ENCODE measurements around the gene FGB. TPM values are rescaled to one million over a fixed set of nuclear protein-coding genes. Genes with fewer than 3 reads are reported as not detected.

The FGB gene
- total RNA-seq = 2.1 to 2.4 TPM in 2 of 3 replicates, not detected in the other
- long read RNA-seq, partial matches to known transcripts = 0 of 1 reads
- long read RNA-seq, other reads (novel, unspliced or antisense) = 0 of 1 reads

DNA sequence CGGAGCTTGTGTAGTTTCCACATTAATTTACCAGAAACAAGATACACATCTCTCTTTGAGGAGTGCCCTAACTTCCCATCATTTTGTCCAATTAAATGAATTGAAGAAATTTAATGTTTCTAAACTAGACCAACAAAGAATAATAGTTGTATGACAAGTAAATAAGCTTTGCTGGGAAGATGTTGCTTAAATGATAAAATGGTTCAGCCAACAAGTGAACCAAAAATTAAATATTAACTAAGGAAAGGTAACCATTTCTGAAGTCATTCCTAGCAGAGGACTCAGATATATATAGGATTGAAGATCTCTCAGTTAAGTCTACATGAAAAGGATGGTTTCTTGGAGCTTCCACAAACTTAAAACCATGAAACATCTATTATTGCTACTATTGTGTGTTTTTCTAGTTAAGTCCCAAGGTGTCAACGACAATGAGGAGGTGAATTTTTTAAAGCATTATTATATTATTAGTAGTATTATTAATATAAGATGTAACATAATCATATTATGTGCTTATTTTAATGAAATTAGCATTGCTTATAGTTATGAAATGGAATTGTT is at the start of gene FGB:
Gene FGB (plus strand): TSS at position 315 of the 558 bp plus-strand sequence. CDS start 8 bp downstream, at position 323.
- Mint-ChIP-seq H3K4me1 (ENCODE audit: low read depth) (peaks cover 3% of the 10 kb centered on the region), H3K9me3 (ENCODE audit: low read depth) (no peaks in the 10 kb centered on the region), H3K4me3 (ENCODE audit: unreplicated experiment) (no peak within 1 kb of the TSS), H3K27me3 (ENCODE audit: low read depth) (peaks cover 20% of the 10 kb centered on the region), H3K36me3 (ENCODE audit: low read depth) (no peaks in the 10 kb centered on the region), H3K27ac (ENCODE audit: unreplicated experiment) (no peak within 1 kb of the TSS)
- DNase-seq (ENCODE audit: low spot score) = no peak
- TF ChIP-seq, protein P1, sequence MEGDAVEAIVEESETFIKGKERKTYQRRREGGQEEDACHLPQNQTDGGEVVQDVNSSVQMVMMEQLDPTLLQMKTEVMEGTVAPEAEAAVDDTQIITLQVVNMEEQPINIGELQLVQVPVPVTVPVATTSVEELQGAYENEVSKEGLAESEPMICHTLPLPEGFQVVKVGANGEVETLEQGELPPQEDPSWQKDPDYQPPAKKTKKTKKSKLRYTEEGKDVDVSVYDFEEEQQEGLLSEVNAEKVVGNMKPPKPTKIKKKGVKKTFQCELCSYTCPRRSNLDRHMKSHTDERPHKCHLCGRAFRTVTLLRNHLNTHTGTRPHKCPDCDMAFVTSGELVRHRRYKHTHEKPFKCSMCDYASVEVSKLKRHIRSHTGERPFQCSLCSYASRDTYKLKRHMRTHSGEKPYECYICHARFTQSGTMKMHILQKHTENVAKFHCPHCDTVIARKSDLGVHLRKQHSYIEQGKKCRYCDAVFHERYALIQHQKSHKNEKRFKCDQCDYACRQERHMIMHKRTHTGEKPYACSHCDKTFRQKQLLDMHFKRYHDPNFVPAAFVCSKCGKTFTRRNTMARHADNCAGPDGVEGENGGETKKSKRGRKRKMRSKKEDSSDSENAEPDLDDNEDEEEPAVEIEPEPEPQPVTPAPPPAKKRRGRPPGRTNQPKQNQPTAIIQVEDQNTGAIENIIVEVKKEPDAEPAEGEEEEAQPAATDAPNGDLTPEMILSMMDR (IDR thresholded peaks at IDR 0.05) = no peak

DNA sequence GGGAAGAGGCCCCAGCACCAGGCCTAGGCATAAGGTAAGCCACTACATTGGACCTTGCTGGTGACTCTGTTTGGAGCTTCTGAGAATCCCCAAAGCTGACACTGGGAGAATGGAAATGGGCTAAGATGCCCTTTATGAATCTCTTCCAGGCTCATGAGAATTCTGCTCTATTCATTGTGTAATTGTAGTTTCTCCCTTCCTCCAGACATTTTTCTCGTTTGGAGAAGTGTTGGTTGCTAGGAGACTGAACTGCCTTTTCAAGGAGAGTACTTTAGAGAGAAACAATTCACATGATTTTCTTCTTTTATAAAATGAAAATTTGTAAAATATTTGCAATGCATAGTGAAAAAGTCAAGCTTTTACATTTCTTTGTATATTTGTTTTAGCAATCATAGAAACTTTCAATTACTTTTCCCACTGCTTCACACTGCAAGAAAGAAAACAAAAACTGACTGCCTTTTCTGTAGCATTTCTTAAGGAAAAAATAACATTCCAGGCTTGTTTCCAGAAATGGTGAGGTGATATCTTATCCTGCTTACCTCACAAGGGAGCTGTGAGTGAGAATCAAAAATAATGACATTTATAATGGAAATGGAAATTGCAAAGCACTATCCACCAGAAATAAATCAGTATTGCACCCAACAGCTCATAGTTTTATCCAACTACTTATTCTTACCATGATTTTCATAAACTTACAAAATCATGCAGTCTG is 46.3 kb upstream of the FGB start:
- Mint-ChIP-seq H3K4me1 (ENCODE audit: low read depth) (peaks cover 4% of the 10 kb centered on the region), H3K27ac (ENCODE audit: unreplicated experiment) (no peak overlapping the region), H3K36me3 (ENCODE audit: low read depth) (no peaks in the 10 kb centered on the region), H3K9me3 (ENCODE audit: low read depth) (no peaks in the 10 kb centered on the region), H3K27me3 (ENCODE audit: low read depth) (peaks cover 52% of the 10 kb centered on the region), H3K4me3 (ENCODE audit: unreplicated experiment) (no peak overlapping the region)
- TF ChIP-seq, protein P1 (IDR thresholded peaks at IDR 0.05) = no peak
- DNase-seq (ENCODE audit: low spot score) = no peak

DNA sequence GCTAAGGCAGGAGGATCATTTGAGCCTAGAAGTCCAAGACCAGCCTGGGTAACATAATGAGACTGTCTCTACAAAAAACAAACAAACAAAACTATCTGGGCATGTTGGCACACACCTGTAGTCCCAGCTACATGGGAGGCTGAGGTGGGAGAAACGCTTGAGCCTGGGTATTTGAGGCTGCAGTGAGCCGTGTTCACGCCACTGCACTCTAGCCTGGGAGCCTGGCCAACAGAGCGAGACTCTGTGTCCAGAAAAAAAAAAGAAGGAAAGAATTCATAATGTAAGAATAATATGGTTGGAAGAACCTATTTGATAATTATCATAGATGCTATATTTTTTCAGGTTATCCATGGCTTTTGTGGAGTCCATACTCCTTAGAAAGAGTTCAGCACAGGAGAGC is 45.2 kb upstream of the FGB start:
- DNase-seq (ENCODE audit: low spot score) = no peak
- Mint-ChIP-seq H3K9me3 (ENCODE audit: low read depth) (no peaks in the 10 kb centered on the region), H3K4me3 (ENCODE audit: unreplicated experiment) (no peak overlapping the region), H3K27ac (ENCODE audit: unreplicated experiment) (no peak overlapping the region), H3K4me1 (ENCODE audit: low read depth) (peaks cover 4% of the 10 kb centered on the region), H3K36me3 (ENCODE audit: low read depth) (no peaks in the 10 kb centered on the region), H3K27me3 (ENCODE audit: low read depth) (peaks cover 50% of the 10 kb centered on the region)
- TF ChIP-seq, protein P1 (IDR thresholded peaks at IDR 0.05) = no peak

DNA sequence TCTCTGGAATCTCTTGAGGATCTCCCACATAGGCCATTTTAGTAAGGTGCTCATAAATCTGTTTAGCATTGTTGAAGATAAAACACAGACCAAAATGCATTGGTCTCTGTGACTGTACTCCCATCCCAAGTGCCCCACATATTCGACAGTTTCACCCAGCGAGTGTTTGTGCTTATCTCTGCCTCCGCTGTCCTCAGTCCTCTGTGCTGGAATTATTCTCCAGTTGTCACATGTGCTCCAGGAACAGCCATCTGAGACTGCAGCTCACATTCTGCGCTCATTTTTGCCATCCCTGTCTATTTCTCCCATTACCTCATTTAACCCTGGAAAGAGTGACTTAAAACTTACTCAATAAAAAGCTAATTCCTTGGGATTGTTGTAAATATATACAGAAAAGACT is 43.6 kb upstream of the FGB start:
- H3K4me3 Mint-ChIP-seq (ENCODE audit: unreplicated experiment) = no peak overlapping the region
- H3K4me1 Mint-ChIP-seq (ENCODE audit: low read depth) = peaks cover 4% of the 10 kb centered on the region
- H3K27ac Mint-ChIP-seq (ENCODE audit: unreplicated experiment) = no peak overlapping the region
- DNase-seq (ENCODE audit: low spot score) = no peak
- H3K36me3 Mint-ChIP-seq (ENCODE audit: low read depth) = no peaks in the 10 kb centered on the region
- TF ChIP-seq, protein P1 (IDR thresholded peaks at IDR 0.05) = no peak
- H3K27me3 Mint-ChIP-seq (ENCODE audit: low read depth) = peaks cover 48% of the 10 kb centered on the region
- H3K9me3 Mint-ChIP-seq (ENCODE audit: low read depth) = no peaks in the 10 kb centered on the region

DNA sequence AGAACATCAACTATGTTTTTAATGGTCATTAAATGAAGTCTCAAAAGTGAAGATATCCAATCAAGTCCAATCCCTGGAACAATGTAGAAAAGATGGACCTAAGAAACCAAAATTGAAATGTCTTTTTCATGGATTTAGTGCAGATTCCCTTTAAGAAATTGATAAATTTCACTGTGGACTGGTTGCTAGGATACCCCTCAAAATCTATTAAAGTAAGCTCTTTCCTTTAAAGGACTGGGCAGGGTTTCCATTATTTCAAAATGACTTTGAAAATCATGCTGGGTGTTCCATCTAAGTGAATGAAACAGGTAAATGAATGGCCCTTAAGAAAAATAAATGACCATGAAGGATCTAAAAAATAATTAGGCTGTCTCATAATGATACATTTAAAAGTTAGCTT is 41.2 kb upstream of the FGB start:
- peaks cover 58% of the 10 kb centered on the region for H3K27me3 Mint-ChIP-seq (ENCODE audit: low read depth)
- H3K4me1 Mint-ChIP-seq (ENCODE audit: low read depth) = peaks cover 4% of the 10 kb centered on the region
- H3K4me3 Mint-ChIP-seq (ENCODE audit: unreplicated experiment) = no peak overlapping the region
- no peaks in the 10 kb centered on the region for H3K36me3 Mint-ChIP-seq (ENCODE audit: low read depth)
- no peaks in the 10 kb centered on the region for H3K9me3 Mint-ChIP-seq (ENCODE audit: low read depth)
- TF ChIP-seq, protein P1 (IDR thresholded peaks at IDR 0.05) = no peak
- DNase-seq (ENCODE audit: low spot score) = no peak
- no peak overlapping the region for H3K27ac Mint-ChIP-seq (ENCODE audit: unreplicated experiment)
